HG03520 (cell line): ENCODE results near the gene PDSS1.
A peak's percentile ranks its signal among the peaks of the same experiment; 100 is the strongest.
"Not testable (repeated sequence)": the region's sequence is repeated elsewhere in the genome, so short reads cannot be mapped to it uniquely, and the experiment has no call there.

Experiments
- ATAC-seq: cut with Tn5 transposase; IDR thresholded peaks from one replicate; pipeline ENCODE4 v1.9.1; 2021; ENCODE audit warnings: mild to moderate bottlenecking, moderate library complexity; ENCODE audit not compliant: unreplicated experiment

PDSS1 gene

GRCh38 chr10:26697163-26697921 is at the start of gene PDSS1:
Gene PDSS1, plus strand, starts transcription at chr10:26697701. Its CDS starts 11 bp downstream, at chr10:26697712.
- peak; percentile 78 for ATAC-seq

- ATAC-seq = not testable (repeated sequence)
Measured at GRCh38 chr10:26648245-26648636, 49.3 kb upstream of the PDSS1 start.

GRCh38 chr10:26650406-26650805 is 47.1 kb upstream of the PDSS1 start:
- no peak for ATAC-seq

GRCh38 chr10:26651476-26651875 is 46.0 kb upstream of the PDSS1 start:
- ATAC-seq = not testable (repeated sequence)

- ATAC-seq = no peak
Measured at GRCh38 chr10:26653004-26653403, 44.5 kb upstream of the PDSS1 start.

GRCh38 chr10:26655746-26656145 is 41.8 kb upstream of the PDSS1 start:
- ATAC-seq = no peak

- no peak for ATAC-seq
Measured at GRCh38 chr10:26662864-26663263, 34.6 kb upstream of the PDSS1 start.

- no peak for ATAC-seq
Measured at GRCh38 chr10:26665080-26666048, 32.1 kb upstream of the PDSS1 start.

- no peak for ATAC-seq
Measured at GRCh38 chr10:26675873-26676257, 21.6 kb upstream of the PDSS1 start.

- no peak for ATAC-seq
Measured at GRCh38 chr10:26679588-26679987, 17.9 kb upstream of the PDSS1 start.

GRCh38 chr10:26681076-26681475 is 16.4 kb upstream of the PDSS1 start:
- ATAC-seq = no peak

- ATAC-seq = not testable (repeated sequence)
Measured at GRCh38 chr10:26681971-26682370, 15.5 kb upstream of the PDSS1 start.

- no peak for ATAC-seq
Measured at GRCh38 chr10:26682931-26683330, 14.6 kb upstream of the PDSS1 start.

- peak; percentile 97 for ATAC-seq
Measured at GRCh38 chr10:26684667-26685264, 12.7 kb upstream of the PDSS1 start.

GRCh38 chr10:26685441-26685840 is 12.1 kb upstream of the PDSS1 start:
- no peak for ATAC-seq

- ATAC-seq = no peak
Measured at GRCh38 chr10:26689399-26689798, 8.1 kb upstream of the PDSS1 start.

- no peak for ATAC-seq
Measured at GRCh38 chr10:26690731-26691475, 6.6 kb upstream of the PDSS1 start.

- ATAC-seq = not testable (repeated sequence)
Measured at GRCh38 chr10:26694536-26694935, 3.0 kb upstream of the PDSS1 start.

- no peak for ATAC-seq
Measured at GRCh38 chr10:26696786-26697162, 727 bp upstream of the PDSS1 start.

- ATAC-seq = no peak
Measured at GRCh38 chr10:26697922-26698608, 564 bp downstream of the PDSS1 start.
